ENCODE results near the gene NSD1.

GRCh38 chr5:177186645-177187044 is 53.1 kb downstream of the NSD1 start:
- no peak for TF ChIP-seq EZH2 (IDR thresholded peaks at IDR 0.05; ENCODE audit: low read depth)
- TF ChIP-seq CTCF (conservative IDR thresholded peaks at IDR 0.05), result no peak
